WTC11 (cell line): ENCODE data around the gene P3H3. TPM values are rescaled to one million over a fixed set of nuclear protein-coding genes. Genes with fewer than 3 reads are reported as not detected.

ENCODE experiments used
- ATAC-seq: fragments of 200-7000 bp; cut with Tn5 transposase; 2 replicates; pipeline ENCODE4 v1.10.0; 2021; ENCODE audit warnings: mild to moderate bottlenecking, moderate library complexity
- CTCF ChIA-PET: fragments of 300-600 bp; sonication (Branson Sonifier 250); formaldehyde crosslinking; loops from one replicate; lab custom pipeline; 2021; ENCODE audit warnings: antibody characterized with exemption; lab: Charles Lee
- POLR2A ChIA-PET: fragments of 350-600 bp; sonication (Branson Sonifier 250); formaldehyde crosslinking; loops from one replicate; lab custom pipeline; 2021; ENCODE audit warnings: antibody characterized with exemption; lab: Charles Lee
- DNase-seq: peaks from one replicate; pipeline ENCODE4 v3.0.0; 2021; ENCODE audit warnings: low spot score
- H3K27ac Mint-ChIP-seq: 2 replicates; pipeline ENCODE4 v1.8.0; 2021; ENCODE audit warnings: mixed read lengths
- H3K27me3 Mint-ChIP-seq: 2 replicates; pipeline ENCODE4 v1.8.0; 2021; ENCODE audit warnings: low read depth, mild to moderate bottlenecking, moderate library complexity, mixed read lengths
- H3K36me3 Mint-ChIP-seq: 2 replicates; pipeline ENCODE4 v1.8.0; 2021; ENCODE audit warnings: mixed read lengths
- H3K4me1 Mint-ChIP-seq: 2 replicates; pipeline ENCODE4 v1.8.0; 2022; ENCODE audit warnings: mixed read lengths
- H3K4me3 Mint-ChIP-seq: 2 replicates; pipeline ENCODE4 v1.8.0; 2021; ENCODE audit warnings: mild to moderate bottlenecking, moderate library complexity, mixed read lengths
- H3K9me3 Mint-ChIP-seq: 2 replicates; pipeline ENCODE4 v1.8.0; 2021; ENCODE audit warnings: mixed read lengths
- CREM ChIP-seq: sonication (generic); formaldehyde crosslinking; IDR thresholded peaks from 2 replicates; pipeline ENCODE4 v1.8.1; 2022; ENCODE audit warnings: mild to moderate bottlenecking, missing genetic modification reagents, moderate library complexity
- FOXJ3 ChIP-seq: sonication (generic); formaldehyde crosslinking; IDR thresholded peaks from 2 replicates; pipeline ENCODE4 v1.9.0; 2021; ENCODE audit warnings: missing genetic modification reagents, mild to moderate bottlenecking, borderline replicate concordance
- NFE2L1 ChIP-seq: sonication (generic); formaldehyde crosslinking; IDR thresholded peaks from 2 replicates; pipeline ENCODE4 v1.8.1; 2023; ENCODE audit warnings: missing genetic modification reagents
- NR1H2 ChIP-seq: sonication (generic); formaldehyde crosslinking; IDR thresholded peaks from 2 replicates; pipeline ENCODE4 v1.9.0; 2021; ENCODE audit warnings: mild to moderate bottlenecking, moderate library complexity, missing genetic modification reagents
- SOX15 ChIP-seq: fragments of 250-450 bp; sonication (Bioruptor Pico); IDR thresholded peaks from 2 replicates; pipeline ENCODE4 v1.9.0; 2021; ENCODE audit warnings: mild to moderate bottlenecking
- ZNF138 ChIP-seq: sonication (generic); formaldehyde crosslinking; conservative IDR thresholded peaks from 2 replicates; pipeline ENCODE4 v1.8.1; 2022; ENCODE audit warnings: mild to moderate bottlenecking, moderate library complexity, missing genetic modification reagents
- ZNF416 ChIP-seq: fragments of 250-450 bp; sonication (Bioruptor Pico); IDR thresholded peaks from 2 replicates; pipeline ENCODE4 v1.9.0; 2021; ENCODE audit warnings: mild to moderate bottlenecking, inconsistent platforms
- total RNA-seq: library from RNA; stranded (reverse); gene quantifications from 3 replicates; pipeline ENCODE4 v1.2.3, GENCODE V29; 2021
- TF ChIP-seq, protein P1 (sequence below): fragments of 250-450 bp; sonication (Bioruptor Pico); IDR thresholded peaks from 2 replicates; pipeline ENCODE4 v2.1.2; 2022; ENCODE audit warnings: mild to moderate bottlenecking, moderate library complexity
- TF ChIP-seq, protein P2 (sequence below): sonication (generic); formaldehyde crosslinking; IDR thresholded peaks from 2 replicates; pipeline ENCODE4 v1.8.0; 2023; ENCODE audit warnings: mild to moderate bottlenecking, missing genetic modification reagents
- TF ChIP-seq, protein P3 (sequence below): sonication (generic); formaldehyde crosslinking; IDR thresholded peaks from 2 replicates; pipeline ENCODE4 v1.8.0; 2022; ENCODE audit warnings: missing genetic modification reagents
- TF ChIP-seq, protein P4 (sequence below): fragments of 250-450 bp; sonication (Bioruptor Pico); IDR thresholded peaks from 2 replicates; pipeline ENCODE4 v1.9.0; 2021; ENCODE audit warnings: mild to moderate bottlenecking, borderline replicate concordance
- TF ChIP-seq, protein P5 (sequence below): fragments of 250-450 bp; sonication (Bioruptor Pico); IDR thresholded peaks from 2 replicates; pipeline ENCODE4 v1.9.0; 2021; ENCODE audit warnings: moderate library complexity, mild to moderate bottlenecking, inconsistent platforms, borderline replicate concordance
- TF ChIP-seq, protein P6 (sequence below): sonication (generic); formaldehyde crosslinking; IDR thresholded peaks from 2 replicates; pipeline ENCODE4 v1.8.0; 2022; ENCODE audit warnings: mild to moderate bottlenecking, missing genetic modification reagents
- TF ChIP-seq, protein P7 (sequence below): sonication (generic); formaldehyde crosslinking; IDR thresholded peaks from 2 replicates; pipeline ENCODE4 v1.8.1; 2023; ENCODE audit warnings: mild to moderate bottlenecking, missing genetic modification reagents, borderline replicate concordance
- TF ChIP-seq, protein P8 (sequence below): sonication (generic); formaldehyde crosslinking; IDR thresholded peaks from 2 replicates; pipeline ENCODE4 v1.8.1; 2022; ENCODE audit warnings: low read depth, mild to moderate bottlenecking, moderate library complexity, missing genetic modification reagents, borderline replicate concordance

Gene P3H3
- total RNA-seq, 1 experiment from 2014 or later: 50.7 TPM

DNA sequence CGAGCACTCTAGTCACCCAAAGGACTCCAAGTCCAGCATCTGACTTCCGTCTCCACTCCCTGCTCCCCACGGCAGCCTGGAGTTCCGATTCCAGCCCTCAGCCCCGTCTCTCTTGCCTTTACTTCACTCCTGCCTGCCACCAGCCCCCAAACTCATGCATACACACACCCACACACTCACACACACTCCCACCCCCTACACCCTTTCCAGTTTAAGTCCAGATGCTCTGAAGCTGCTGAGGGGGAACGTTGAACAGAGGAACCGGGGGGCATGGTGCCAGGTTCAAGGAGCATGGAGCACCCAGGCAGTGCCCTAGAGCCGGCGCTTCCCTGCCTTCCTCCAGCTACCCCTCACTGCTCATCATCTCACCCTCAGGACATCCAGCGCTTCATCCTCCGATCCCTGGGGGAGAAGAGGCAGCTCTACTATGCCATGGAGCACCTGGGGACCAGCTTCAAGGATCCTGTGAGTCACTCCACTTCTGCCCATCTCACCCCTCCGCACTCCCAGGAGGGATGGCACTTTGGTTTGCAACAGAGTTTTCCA is 3.3 kb downstream of the P3H3 start:
- Mint-ChIP-seq H3K4me3 (no peak overlapping the region), H3K27ac (peak overlapping the region; percentile 20; the same call in 1 of the 2 replicates), H3K36me3 (peaks cover 45% of the 10 kb centered on the region), H3K27me3 (peaks cover 5% of the 10 kb centered on the region), H3K9me3 (no peaks in the 10 kb centered on the region), H3K4me1 (peaks cover 28% of the 10 kb centered on the region)
- CTCF ChIA-PET: interaction anchor here (0.7 to 8.9 kb wide), 5 partner anchors 10 to 276 kb away, joined by 3 to 110 read pairs (median 3); partner anchors contain the start of genes GPR162, IFFO1, LAG3 and PTMS
- no peak for ATAC-seq
- POLR2A ChIA-PET: no interaction called here
- DNase-seq: no peak
- TF ChIP-seq SOX15 (CRISPR knock-in tag) (no peak), NR1H2 (CRISPR knock-in tag) (no peak), NFE2L1 (CRISPR knock-in tag) (no peak), ZNF416 (CRISPR knock-in tag) (no peak), FOXJ3 (CRISPR knock-in tag) (no peak), CREM (CRISPR knock-in tag) (no peak), ZNF138 (CRISPR knock-in tag) (no peak)
- TF ChIP-seq, protein P1, sequence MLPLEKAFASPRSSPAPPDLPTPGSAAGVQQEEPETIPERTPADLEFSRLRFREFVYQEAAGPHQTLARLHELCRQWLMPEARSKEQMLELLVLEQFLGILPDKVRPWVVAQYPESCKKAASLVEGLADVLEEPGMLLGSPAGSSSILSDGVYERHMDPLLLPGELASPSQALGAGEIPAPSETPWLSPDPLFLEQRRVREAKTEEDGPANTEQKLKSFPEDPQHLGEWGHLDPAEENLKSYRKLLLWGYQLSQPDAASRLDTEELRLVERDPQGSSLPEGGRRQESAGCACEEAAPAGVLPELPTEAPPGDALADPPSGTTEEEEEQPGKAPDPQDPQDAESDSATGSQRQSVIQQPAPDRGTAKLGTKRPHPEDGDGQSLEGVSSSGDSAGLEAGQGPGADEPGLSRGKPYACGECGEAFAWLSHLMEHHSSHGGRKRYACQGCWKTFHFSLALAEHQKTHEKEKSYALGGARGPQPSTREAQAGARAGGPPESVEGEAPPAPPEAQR (CRISPR knock-in tag): no peak
- TF ChIP-seq, protein P2, sequence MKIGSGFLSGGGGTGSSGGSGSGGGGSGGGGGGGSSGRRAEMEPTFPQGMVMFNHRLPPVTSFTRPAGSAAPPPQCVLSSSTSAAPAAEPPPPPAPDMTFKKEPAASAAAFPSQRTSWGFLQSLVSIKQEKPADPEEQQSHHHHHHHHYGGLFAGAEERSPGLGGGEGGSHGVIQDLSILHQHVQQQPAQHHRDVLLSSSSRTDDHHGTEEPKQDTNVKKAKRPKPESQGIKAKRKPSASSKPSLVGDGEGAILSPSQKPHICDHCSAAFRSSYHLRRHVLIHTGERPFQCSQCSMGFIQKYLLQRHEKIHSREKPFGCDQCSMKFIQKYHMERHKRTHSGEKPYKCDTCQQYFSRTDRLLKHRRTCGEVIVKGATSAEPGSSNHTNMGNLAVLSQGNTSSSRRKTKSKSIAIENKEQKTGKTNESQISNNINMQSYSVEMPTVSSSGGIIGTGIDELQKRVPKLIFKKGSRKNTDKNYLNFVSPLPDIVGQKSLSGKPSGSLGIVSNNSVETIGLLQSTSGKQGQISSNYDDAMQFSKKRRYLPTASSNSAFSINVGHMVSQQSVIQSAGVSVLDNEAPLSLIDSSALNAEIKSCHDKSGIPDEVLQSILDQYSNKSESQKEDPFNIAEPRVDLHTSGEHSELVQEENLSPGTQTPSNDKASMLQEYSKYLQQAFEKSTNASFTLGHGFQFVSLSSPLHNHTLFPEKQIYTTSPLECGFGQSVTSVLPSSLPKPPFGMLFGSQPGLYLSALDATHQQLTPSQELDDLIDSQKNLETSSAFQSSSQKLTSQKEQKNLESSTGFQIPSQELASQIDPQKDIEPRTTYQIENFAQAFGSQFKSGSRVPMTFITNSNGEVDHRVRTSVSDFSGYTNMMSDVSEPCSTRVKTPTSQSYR (CRISPR knock-in tag): no peak
- TF ChIP-seq, protein P3, sequence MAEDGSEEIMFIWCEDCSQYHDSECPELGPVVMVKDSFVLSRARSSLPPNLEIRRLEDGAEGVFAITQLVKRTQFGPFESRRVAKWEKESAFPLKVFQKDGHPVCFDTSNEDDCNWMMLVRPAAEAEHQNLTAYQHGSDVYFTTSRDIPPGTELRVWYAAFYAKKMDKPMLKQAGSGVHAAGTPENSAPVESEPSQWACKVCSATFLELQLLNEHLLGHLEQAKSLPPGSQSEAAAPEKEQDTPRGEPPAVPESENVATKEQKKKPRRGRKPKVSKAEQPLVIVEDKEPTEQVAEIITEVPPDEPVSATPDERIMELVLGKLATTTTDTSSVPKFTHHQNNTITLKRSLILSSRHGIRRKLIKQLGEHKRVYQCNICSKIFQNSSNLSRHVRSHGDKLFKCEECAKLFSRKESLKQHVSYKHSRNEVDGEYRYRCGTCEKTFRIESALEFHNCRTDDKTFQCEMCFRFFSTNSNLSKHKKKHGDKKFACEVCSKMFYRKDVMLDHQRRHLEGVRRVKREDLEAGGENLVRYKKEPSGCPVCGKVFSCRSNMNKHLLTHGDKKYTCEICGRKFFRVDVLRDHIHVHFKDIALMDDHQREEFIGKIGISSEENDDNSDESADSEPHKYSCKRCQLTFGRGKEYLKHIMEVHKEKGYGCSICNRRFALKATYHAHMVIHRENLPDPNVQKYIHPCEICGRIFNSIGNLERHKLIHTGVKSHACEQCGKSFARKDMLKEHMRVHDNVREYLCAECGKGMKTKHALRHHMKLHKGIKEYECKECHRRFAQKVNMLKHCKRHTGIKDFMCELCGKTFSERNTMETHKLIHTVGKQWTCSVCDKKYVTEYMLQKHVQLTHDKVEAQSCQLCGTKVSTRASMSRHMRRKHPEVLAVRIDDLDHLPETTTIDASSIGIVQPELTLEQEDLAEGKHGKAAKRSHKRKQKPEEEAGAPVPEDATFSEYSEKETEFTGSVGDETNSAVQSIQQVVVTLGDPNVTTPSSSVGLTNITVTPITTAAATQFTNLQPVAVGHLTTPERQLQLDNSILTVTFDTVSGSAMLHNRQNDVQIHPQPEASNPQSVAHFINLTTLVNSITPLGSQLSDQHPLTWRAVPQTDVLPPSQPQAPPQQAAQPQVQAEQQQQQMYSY (CRISPR knock-in tag): no peak
- TF ChIP-seq, protein P4, sequence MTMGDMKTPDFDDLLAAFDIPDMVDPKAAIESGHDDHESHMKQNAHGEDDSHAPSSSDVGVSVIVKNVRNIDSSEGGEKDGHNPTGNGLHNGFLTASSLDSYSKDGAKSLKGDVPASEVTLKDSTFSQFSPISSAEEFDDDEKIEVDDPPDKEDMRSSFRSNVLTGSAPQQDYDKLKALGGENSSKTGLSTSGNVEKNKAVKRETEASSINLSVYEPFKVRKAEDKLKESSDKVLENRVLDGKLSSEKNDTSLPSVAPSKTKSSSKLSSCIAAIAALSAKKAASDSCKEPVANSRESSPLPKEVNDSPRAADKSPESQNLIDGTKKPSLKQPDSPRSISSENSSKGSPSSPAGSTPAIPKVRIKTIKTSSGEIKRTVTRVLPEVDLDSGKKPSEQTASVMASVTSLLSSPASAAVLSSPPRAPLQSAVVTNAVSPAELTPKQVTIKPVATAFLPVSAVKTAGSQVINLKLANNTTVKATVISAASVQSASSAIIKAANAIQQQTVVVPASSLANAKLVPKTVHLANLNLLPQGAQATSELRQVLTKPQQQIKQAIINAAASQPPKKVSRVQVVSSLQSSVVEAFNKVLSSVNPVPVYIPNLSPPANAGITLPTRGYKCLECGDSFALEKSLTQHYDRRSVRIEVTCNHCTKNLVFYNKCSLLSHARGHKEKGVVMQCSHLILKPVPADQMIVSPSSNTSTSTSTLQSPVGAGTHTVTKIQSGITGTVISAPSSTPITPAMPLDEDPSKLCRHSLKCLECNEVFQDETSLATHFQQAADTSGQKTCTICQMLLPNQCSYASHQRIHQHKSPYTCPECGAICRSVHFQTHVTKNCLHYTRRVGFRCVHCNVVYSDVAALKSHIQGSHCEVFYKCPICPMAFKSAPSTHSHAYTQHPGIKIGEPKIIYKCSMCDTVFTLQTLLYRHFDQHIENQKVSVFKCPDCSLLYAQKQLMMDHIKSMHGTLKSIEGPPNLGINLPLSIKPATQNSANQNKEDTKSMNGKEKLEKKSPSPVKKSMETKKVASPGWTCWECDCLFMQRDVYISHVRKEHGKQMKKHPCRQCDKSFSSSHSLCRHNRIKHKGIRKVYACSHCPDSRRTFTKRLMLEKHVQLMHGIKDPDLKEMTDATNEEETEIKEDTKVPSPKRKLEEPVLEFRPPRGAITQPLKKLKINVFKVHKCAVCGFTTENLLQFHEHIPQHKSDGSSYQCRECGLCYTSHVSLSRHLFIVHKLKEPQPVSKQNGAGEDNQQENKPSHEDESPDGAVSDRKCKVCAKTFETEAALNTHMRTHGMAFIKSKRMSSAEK: no peak
- TF ChIP-seq, protein P5, sequence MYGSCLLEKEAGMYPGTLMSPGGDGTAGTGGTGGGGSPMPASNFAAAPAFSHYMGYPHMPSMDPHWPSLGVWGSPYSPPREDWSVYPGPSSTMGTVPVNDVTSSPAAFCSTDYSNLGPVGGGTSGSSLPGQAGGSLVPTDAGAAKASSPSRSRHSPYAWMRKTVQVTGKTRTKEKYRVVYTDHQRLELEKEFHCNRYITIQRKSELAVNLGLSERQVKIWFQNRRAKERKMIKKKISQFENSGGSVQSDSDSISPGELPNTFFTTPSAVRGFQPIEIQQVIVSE (CRISPR knock-in tag): no peak
- TF ChIP-seq, protein P6, sequence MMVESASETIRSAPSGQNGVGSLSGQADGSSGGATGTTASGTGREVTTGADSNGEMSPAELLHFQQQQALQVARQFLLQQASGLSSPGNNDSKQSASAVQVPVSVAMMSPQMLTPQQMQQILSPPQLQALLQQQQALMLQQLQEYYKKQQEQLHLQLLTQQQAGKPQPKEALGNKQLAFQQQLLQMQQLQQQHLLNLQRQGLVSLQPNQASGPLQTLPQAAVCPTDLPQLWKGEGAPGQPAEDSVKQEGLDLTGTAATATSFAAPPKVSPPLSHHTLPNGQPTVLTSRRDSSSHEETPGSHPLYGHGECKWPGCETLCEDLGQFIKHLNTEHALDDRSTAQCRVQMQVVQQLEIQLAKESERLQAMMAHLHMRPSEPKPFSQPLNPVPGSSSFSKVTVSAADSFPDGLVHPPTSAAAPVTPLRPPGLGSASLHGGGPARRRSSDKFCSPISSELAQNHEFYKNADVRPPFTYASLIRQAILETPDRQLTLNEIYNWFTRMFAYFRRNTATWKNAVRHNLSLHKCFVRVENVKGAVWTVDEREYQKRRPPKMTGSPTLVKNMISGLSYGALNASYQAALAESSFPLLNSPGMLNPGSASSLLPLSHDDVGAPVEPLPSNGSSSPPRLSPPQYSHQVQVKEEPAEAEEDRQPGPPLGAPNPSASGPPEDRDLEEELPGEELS (CRISPR knock-in tag): no peak
- TF ChIP-seq, protein P7, sequence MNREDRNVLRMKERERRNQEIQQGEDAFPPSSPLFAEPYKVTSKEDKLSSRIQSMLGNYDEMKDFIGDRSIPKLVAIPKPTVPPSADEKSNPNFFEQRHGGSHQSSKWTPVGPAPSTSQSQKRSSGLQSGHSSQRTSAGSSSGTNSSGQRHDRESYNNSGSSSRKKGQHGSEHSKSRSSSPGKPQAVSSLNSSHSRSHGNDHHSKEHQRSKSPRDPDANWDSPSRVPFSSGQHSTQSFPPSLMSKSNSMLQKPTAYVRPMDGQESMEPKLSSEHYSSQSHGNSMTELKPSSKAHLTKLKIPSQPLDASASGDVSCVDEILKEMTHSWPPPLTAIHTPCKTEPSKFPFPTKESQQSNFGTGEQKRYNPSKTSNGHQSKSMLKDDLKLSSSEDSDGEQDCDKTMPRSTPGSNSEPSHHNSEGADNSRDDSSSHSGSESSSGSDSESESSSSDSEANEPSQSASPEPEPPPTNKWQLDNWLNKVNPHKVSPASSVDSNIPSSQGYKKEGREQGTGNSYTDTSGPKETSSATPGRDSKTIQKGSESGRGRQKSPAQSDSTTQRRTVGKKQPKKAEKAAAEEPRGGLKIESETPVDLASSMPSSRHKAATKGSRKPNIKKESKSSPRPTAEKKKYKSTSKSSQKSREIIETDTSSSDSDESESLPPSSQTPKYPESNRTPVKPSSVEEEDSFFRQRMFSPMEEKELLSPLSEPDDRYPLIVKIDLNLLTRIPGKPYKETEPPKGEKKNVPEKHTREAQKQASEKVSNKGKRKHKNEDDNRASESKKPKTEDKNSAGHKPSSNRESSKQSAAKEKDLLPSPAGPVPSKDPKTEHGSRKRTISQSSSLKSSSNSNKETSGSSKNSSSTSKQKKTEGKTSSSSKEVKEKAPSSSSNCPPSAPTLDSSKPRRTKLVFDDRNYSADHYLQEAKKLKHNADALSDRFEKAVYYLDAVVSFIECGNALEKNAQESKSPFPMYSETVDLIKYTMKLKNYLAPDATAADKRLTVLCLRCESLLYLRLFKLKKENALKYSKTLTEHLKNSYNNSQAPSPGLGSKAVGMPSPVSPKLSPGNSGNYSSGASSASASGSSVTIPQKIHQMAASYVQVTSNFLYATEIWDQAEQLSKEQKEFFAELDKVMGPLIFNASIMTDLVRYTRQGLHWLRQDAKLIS (CRISPR knock-in tag): no peak
- TF ChIP-seq, protein P8, sequence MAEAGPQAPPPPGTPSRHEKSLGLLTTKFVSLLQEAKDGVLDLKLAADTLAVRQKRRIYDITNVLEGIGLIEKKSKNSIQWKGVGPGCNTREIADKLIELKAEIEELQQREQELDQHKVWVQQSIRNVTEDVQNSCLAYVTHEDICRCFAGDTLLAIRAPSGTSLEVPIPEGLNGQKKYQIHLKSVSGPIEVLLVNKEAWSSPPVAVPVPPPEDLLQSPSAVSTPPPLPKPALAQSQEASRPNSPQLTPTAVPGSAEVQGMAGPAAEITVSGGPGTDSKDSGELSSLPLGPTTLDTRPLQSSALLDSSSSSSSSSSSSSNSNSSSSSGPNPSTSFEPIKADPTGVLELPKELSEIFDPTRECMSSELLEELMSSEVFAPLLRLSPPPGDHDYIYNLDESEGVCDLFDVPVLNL (CRISPR knock-in tag): no peak
